ENCODE data around the gene ITIH3. TPM values are rescaled to one million over a fixed set of nuclear protein-coding genes. Genes with fewer than 3 reads are reported as not detected.

Gene ITIH3
- total RNA-seq, 1 experiment from 2014 or later: 0.37 TPM

DNA sequence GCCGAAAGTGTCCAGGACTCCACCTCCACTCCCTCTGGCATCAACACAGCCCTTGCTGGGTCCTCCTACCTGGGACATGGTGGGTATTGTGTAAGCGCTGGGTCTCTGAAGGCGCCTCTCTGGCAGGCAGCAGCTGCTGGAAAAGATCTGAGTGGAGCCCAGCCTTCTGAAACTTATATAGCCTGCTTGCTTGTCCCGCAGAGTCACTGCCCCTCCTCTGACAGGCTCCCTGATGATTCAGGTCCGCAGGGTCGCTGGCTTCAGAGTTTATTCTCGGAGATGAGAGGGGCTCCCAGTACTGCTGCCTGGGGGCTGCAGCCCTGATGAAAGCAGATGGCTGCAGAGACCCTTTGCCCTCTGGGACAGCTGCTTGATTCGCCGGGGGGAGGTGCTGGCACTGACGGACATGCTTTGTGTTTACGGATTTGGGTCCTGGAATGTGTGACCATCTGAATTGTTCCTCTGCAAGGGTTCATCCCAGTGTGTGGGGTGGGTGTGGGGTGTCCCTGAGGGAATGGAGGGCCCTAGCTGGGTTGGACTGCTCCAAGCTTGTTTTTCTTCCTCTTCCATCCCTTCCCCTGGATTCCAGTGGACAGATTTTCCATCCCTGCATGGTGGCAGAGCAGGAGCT lies 40.4 kb downstream of the ITIH3 start, which contains the start of gene MUSTN1:
MUSTN1 (minus strand) TSS at position 149 of the 631 bp plus-strand sequence; CDS start at position 78, 71 bp downstream.
- DNase-seq (ENCODE audit: low spot score): no peak
- Mint-ChIP-seq H3K27me3 (ENCODE audit: low read depth) (no peaks in the 10 kb centered on the region), H3K36me3 (peaks cover 2% of the 10 kb centered on the region; the same call in 1 of the 2 replicates), H3K27ac (peak within 1 kb of the TSS; percentile 59), H3K9me3 (no peaks in the 10 kb centered on the region), H3K4me3 (no peak within 1 kb of the TSS), H3K4me1 (peaks cover 5% of the 10 kb centered on the region; the same call in 1 of the 2 replicates)
- POLR2A ChIA-PET: no interaction called here
- no peak for TF ChIP-seq JUN (CRISPR knock-in tag; IDR thresholded peaks at IDR 0.05)
- no peak for TF ChIP-seq ZNF512 (CRISPR knock-in tag; IDR thresholded peaks at IDR 0.05; ENCODE audit: borderline replicate concordance)
- no peak for TF ChIP-seq NFE2L1 (CRISPR knock-in tag; IDR thresholded peaks at IDR 0.05)
- no peak for TF ChIP-seq ZBTB21 (CRISPR knock-in tag; IDR thresholded peaks at IDR 0.05; ENCODE audit: borderline replicate concordance)
- TF ChIP-seq IRF2 (CRISPR knock-in tag; IDR thresholded peaks at IDR 0.05; ENCODE audit: borderline replicate concordance, low read depth): no peak
- TF ChIP-seq ZNF396 (CRISPR knock-in tag; IDR thresholded peaks at IDR 0.05; ENCODE audit: borderline replicate concordance): no peak
- no peak for TF ChIP-seq TEAD4 (CRISPR knock-in tag; IDR thresholded peaks at IDR 0.05)
- no peak for TF ChIP-seq CREM (CRISPR knock-in tag; IDR thresholded peaks at IDR 0.05)
- TF ChIP-seq SMAD4 (CRISPR knock-in tag; IDR thresholded peaks at IDR 0.05): no peak
- TF ChIP-seq GTF2I (CRISPR knock-in tag; conservative IDR thresholded peaks at IDR 0.05): no peak
- ATAC-seq: no peak
- CTCF ChIA-PET: interaction anchor here (0.7 to 2.4 kb wide), 6 partner anchors 11 to 44 kb away, joined by 3 to 11 read pairs (median 4); no protein-coding TSS in a partner anchor

GRCh38 chr3:52835766-52836470 lies 41.3 kb downstream of the ITIH3 start:
- ChIA-PET POLR2A (no interaction called here), CTCF (interaction anchor here (0.7 to 1.0 kb wide), 2 partner anchors 15 to 43 kb away, joined by 3 to 5 read pairs; no protein-coding TSS in a partner anchor)
- H3K27ac Mint-ChIP-seq: no peak overlapping the region
- peaks cover 5% of the 10 kb centered on the region; the same call in 1 of the 2 replicates for H3K4me1 Mint-ChIP-seq
- no peaks in the 10 kb centered on the region for H3K9me3 Mint-ChIP-seq
- DNase-seq (ENCODE audit: low spot score) (no peak), ATAC-seq (no peak)
- peaks cover 6% of the 10 kb centered on the region for H3K36me3 Mint-ChIP-seq
- no peaks in the 10 kb centered on the region for H3K27me3 Mint-ChIP-seq (ENCODE audit: low read depth)
- no peak overlapping the region for H3K4me3 Mint-ChIP-seq
- TF ChIP-seq OVOL2 (CRISPR knock-in tag; IDR thresholded peaks at IDR 0.05; ENCODE audit: borderline replicate concordance) (no peak), ZNF232 (CRISPR knock-in tag; IDR thresholded peaks at IDR 0.05) (no peak), GTF2I (CRISPR knock-in tag; conservative IDR thresholded peaks at IDR 0.05) (no peak), JAZF1 (CRISPR knock-in tag; IDR thresholded peaks at IDR 0.05) (no peak), GRHL2 (CRISPR knock-in tag; IDR thresholded peaks at IDR 0.05; ENCODE audit: insufficient replicate concordance, severe bottlenecking) (no peak), FOXP1 (CRISPR knock-in tag; IDR thresholded peaks at IDR 0.05; ENCODE audit: borderline replicate concordance) (no peak)
- TF ChIP-seq, protein P1, sequence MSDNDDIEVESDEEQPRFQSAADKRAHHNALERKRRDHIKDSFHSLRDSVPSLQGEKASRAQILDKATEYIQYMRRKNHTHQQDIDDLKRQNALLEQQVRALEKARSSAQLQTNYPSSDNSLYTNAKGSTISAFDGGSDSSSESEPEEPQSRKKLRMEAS (CRISPR knock-in tag; IDR thresholded peaks at IDR 0.05): no peak
- TF ChIP-seq, protein P2, sequence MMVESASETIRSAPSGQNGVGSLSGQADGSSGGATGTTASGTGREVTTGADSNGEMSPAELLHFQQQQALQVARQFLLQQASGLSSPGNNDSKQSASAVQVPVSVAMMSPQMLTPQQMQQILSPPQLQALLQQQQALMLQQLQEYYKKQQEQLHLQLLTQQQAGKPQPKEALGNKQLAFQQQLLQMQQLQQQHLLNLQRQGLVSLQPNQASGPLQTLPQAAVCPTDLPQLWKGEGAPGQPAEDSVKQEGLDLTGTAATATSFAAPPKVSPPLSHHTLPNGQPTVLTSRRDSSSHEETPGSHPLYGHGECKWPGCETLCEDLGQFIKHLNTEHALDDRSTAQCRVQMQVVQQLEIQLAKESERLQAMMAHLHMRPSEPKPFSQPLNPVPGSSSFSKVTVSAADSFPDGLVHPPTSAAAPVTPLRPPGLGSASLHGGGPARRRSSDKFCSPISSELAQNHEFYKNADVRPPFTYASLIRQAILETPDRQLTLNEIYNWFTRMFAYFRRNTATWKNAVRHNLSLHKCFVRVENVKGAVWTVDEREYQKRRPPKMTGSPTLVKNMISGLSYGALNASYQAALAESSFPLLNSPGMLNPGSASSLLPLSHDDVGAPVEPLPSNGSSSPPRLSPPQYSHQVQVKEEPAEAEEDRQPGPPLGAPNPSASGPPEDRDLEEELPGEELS (CRISPR knock-in tag; IDR thresholded peaks at IDR 0.05): no peak
- TF ChIP-seq, protein P3, sequence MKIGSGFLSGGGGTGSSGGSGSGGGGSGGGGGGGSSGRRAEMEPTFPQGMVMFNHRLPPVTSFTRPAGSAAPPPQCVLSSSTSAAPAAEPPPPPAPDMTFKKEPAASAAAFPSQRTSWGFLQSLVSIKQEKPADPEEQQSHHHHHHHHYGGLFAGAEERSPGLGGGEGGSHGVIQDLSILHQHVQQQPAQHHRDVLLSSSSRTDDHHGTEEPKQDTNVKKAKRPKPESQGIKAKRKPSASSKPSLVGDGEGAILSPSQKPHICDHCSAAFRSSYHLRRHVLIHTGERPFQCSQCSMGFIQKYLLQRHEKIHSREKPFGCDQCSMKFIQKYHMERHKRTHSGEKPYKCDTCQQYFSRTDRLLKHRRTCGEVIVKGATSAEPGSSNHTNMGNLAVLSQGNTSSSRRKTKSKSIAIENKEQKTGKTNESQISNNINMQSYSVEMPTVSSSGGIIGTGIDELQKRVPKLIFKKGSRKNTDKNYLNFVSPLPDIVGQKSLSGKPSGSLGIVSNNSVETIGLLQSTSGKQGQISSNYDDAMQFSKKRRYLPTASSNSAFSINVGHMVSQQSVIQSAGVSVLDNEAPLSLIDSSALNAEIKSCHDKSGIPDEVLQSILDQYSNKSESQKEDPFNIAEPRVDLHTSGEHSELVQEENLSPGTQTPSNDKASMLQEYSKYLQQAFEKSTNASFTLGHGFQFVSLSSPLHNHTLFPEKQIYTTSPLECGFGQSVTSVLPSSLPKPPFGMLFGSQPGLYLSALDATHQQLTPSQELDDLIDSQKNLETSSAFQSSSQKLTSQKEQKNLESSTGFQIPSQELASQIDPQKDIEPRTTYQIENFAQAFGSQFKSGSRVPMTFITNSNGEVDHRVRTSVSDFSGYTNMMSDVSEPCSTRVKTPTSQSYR (CRISPR knock-in tag; IDR thresholded peaks at IDR 0.05): no peak
- TF ChIP-seq, protein P4, sequence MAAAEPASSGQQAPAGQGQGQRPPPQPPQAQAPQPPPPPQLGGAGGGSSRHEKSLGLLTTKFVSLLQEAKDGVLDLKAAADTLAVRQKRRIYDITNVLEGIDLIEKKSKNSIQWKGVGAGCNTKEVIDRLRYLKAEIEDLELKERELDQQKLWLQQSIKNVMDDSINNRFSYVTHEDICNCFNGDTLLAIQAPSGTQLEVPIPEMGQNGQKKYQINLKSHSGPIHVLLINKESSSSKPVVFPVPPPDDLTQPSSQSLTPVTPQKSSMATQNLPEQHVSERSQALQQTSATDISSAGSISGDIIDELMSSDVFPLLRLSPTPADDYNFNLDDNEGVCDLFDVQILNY (CRISPR knock-in tag; IDR thresholded peaks at IDR 0.05): no peak
- TF ChIP-seq, protein P5, sequence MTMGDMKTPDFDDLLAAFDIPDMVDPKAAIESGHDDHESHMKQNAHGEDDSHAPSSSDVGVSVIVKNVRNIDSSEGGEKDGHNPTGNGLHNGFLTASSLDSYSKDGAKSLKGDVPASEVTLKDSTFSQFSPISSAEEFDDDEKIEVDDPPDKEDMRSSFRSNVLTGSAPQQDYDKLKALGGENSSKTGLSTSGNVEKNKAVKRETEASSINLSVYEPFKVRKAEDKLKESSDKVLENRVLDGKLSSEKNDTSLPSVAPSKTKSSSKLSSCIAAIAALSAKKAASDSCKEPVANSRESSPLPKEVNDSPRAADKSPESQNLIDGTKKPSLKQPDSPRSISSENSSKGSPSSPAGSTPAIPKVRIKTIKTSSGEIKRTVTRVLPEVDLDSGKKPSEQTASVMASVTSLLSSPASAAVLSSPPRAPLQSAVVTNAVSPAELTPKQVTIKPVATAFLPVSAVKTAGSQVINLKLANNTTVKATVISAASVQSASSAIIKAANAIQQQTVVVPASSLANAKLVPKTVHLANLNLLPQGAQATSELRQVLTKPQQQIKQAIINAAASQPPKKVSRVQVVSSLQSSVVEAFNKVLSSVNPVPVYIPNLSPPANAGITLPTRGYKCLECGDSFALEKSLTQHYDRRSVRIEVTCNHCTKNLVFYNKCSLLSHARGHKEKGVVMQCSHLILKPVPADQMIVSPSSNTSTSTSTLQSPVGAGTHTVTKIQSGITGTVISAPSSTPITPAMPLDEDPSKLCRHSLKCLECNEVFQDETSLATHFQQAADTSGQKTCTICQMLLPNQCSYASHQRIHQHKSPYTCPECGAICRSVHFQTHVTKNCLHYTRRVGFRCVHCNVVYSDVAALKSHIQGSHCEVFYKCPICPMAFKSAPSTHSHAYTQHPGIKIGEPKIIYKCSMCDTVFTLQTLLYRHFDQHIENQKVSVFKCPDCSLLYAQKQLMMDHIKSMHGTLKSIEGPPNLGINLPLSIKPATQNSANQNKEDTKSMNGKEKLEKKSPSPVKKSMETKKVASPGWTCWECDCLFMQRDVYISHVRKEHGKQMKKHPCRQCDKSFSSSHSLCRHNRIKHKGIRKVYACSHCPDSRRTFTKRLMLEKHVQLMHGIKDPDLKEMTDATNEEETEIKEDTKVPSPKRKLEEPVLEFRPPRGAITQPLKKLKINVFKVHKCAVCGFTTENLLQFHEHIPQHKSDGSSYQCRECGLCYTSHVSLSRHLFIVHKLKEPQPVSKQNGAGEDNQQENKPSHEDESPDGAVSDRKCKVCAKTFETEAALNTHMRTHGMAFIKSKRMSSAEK (CRISPR knock-in tag; IDR thresholded peaks at IDR 0.05; ENCODE audit: borderline replicate concordance): no peak

Measured in WTC11 (cell line).